H9 (cell line): ENCODE measurements around the gene SPATA16. TPM values are rescaled to one million over a fixed set of nuclear protein-coding genes. Genes with fewer than 3 reads are reported as not detected.

ENCODE experiments used
- DNase-seq: peaks from one replicate; pipeline ENCODE4 v3.0.0-alpha.2; 2017
- H2AFZ ChIP-seq: one replicate; pipeline ENCODE4 v1.6.1; 2013; ENCODE audit warnings: mild to moderate bottlenecking, low read length, control low read depth, moderate library complexity
- H2AK5ac ChIP-seq: 2 replicates; pipeline ENCODE4 v1.6.1; 2013; ENCODE audit warnings: low read length, control low read depth, mixed read lengths; ENCODE audit not compliant: insufficient read length
- H2BK120ac ChIP-seq: one replicate; pipeline ENCODE4 v1.6.1; 2013; ENCODE audit warnings: low read depth, mild to moderate bottlenecking, low read length, control low read depth, inconsistent platforms; ENCODE audit not compliant: poor library complexity, severe bottlenecking
- H2BK12ac ChIP-seq: 2 replicates; pipeline ENCODE4 v1.6.1; 2013; ENCODE audit warnings: low read length, control low read depth, mixed read lengths, low read depth; ENCODE audit not compliant: insufficient read length
- H2BK15ac ChIP-seq: 2 replicates; pipeline ENCODE4 v1.6.1; 2013; ENCODE audit warnings: low read depth, low read length, control low read depth
- H2BK20ac ChIP-seq: one replicate; pipeline ENCODE4 v1.6.1; 2013; ENCODE audit warnings: low read depth, mild to moderate bottlenecking, low read length, control low read depth, inconsistent platforms; ENCODE audit not compliant: poor library complexity, severe bottlenecking
- H2BK5ac ChIP-seq: 2 replicates; pipeline ENCODE4 v1.6.1; 2013; ENCODE audit warnings: low read length, control low read depth, mixed read lengths; ENCODE audit not compliant: insufficient read length
- H3K14ac ChIP-seq: 2 replicates; pipeline ENCODE4 v1.6.1; 2013; ENCODE audit warnings: low read length, control low read depth; ENCODE audit not compliant: insufficient read depth
- H3K18ac ChIP-seq: 2 replicates; pipeline ENCODE4 v1.6.1; 2013; ENCODE audit warnings: low read depth, mild to moderate bottlenecking, mixed read lengths, low read length, control low read depth; ENCODE audit not compliant: insufficient read length
- H3K23ac ChIP-seq: 2 replicates; pipeline ENCODE4 v1.6.1; 2013; ENCODE audit warnings: low read length, control low read depth, mixed read lengths, low read depth; ENCODE audit not compliant: insufficient read length
- H3K23me2 ChIP-seq: 2 replicates; pipeline ENCODE4 v1.6.1; 2013; ENCODE audit warnings: low read depth, mild to moderate bottlenecking, mixed read lengths, low read length, control low read depth; ENCODE audit not compliant: insufficient read length, poor library complexity, severe bottlenecking
- H3K27ac ChIP-seq: 2 replicates; pipeline ENCODE4 v1.5.1; 2013; ENCODE audit warnings: low read length, control low read depth, mixed read lengths, low read depth; ENCODE audit not compliant: insufficient read length
- H3K27me3 ChIP-seq: 2 replicates; pipeline ENCODE4 v1.6.1; 2013; ENCODE audit warnings: low read length, control low read depth, inconsistent platforms; ENCODE audit not compliant: insufficient read depth
- H3K4ac ChIP-seq: 2 replicates; pipeline ENCODE4 v1.6.1; 2013; ENCODE audit warnings: low read depth, mild to moderate bottlenecking, control low read depth, inconsistent platforms, low read length, moderate library complexity
- H3K4me1 ChIP-seq: 2 replicates; pipeline ENCODE4 v1.6.1; 2013; ENCODE audit warnings: low read length, control low read depth, inconsistent platforms; ENCODE audit not compliant: insufficient read depth
- H3K4me2 ChIP-seq: 2 replicates; pipeline ENCODE4 v1.6.1; 2013; ENCODE audit warnings: low read length, control low read depth, mixed read lengths; ENCODE audit not compliant: insufficient read length, insufficient read depth
- H3K56ac ChIP-seq: 2 replicates; pipeline ENCODE4 v1.6.1; 2013; ENCODE audit warnings: low read depth, mild to moderate bottlenecking, mixed read lengths, low read length, control low read depth; ENCODE audit not compliant: insufficient read length
- H3K79me1 ChIP-seq: 2 replicates; pipeline ENCODE4 v1.6.1; 2013; ENCODE audit warnings: low read depth, mild to moderate bottlenecking, moderate library complexity, low read length, control low read depth, inconsistent platforms; ENCODE audit not compliant: insufficient read depth, poor library complexity, severe bottlenecking
- H3K79me2 ChIP-seq: 2 replicates; pipeline ENCODE4 v1.6.1; 2013; ENCODE audit warnings: low read length, control low read depth, inconsistent platforms; ENCODE audit not compliant: insufficient read depth
- H3K9ac ChIP-seq: 2 replicates; pipeline ENCODE4 v1.6.1; 2013; ENCODE audit warnings: low read length, control low read depth, mixed read lengths; ENCODE audit not compliant: insufficient read length; ENCODE audit errors: extremely low read depth
- H3K9me3 ChIP-seq: one replicate; pipeline ENCODE4 v1.6.1; 2013; ENCODE audit warnings: low read depth, low read length, inconsistent platforms; ENCODE audit not compliant: control insufficient read depth
- H3T11ph ChIP-seq: one replicate; pipeline ENCODE4 v1.6.1; 2013; ENCODE audit warnings: mild to moderate bottlenecking, low read length, control low read depth, inconsistent platforms
- H4K20me1 ChIP-seq: one replicate; pipeline ENCODE4 v1.6.1; 2013; ENCODE audit not compliant: control insufficient read depth, insufficient read length, insufficient read depth
- H4K5ac ChIP-seq: 2 replicates; pipeline ENCODE4 v1.6.1; 2013; ENCODE audit warnings: low read depth, mild to moderate bottlenecking, mixed read lengths, low read length, control low read depth; ENCODE audit not compliant: insufficient read length
- H4K8ac ChIP-seq: replicated peaks from 2 replicates; pipeline ENCODE4 v1.6.1; 2013; ENCODE audit warnings: low read length, control low read depth, mixed read lengths, low read depth; ENCODE audit not compliant: insufficient read length
- H4K91ac ChIP-seq: 2 replicates; pipeline ENCODE4 v1.6.1; 2013; ENCODE audit warnings: low read depth, mild to moderate bottlenecking, moderate library complexity, mixed read lengths, low read length, control low read depth; ENCODE audit not compliant: insufficient read length
- H3K27ac Mint-ChIP-seq, 3 experiments: 2 replicates in 2 of 3; 3 replicates in 1 of 3; pipeline ENCODE4 v1.8.0; 2020 to 2021; ENCODE audit warnings: mixed read lengths in 3 of 3, mild to moderate bottlenecking in 1 of 3, moderate library complexity in 1 of 3
- H3K27me3 Mint-ChIP-seq: 2 replicates; pipeline ENCODE4 v1.8.0; 2021; ENCODE audit warnings: low read depth, mild to moderate bottlenecking, moderate library complexity, mixed read lengths
- H3K36me3 Mint-ChIP-seq, 3 experiments: 2 replicates in 2 of 3; 3 replicates in 1 of 3; pipeline ENCODE4 v1.8.0; 2020 to 2021; ENCODE audit warnings: low read depth in 3 of 3, mixed read lengths in 3 of 3; ENCODE audit not compliant: insufficient read depth in 1 of 3
- H3K4me1 Mint-ChIP-seq, 2 experiments: 2 replicates each; pipeline ENCODE4 v1.8.0; 2020; ENCODE audit warnings: mixed read lengths in 2 of 2
- H3K4me3 Mint-ChIP-seq, 2 experiments: 2 replicates in 1 of 2; 3 replicates in 1 of 2; pipeline ENCODE4 v1.8.0; 2020 to 2021; ENCODE audit warnings: mild to moderate bottlenecking in 2 of 2, mixed read lengths in 2 of 2, moderate library complexity in 1 of 2
- H3K9me3 Mint-ChIP-seq, 2 experiments: 2 replicates in 1 of 2; 3 replicates in 1 of 2; pipeline ENCODE4 v1.8.0; 2020; ENCODE audit warnings: mild to moderate bottlenecking in 2 of 2, mixed read lengths in 2 of 2, moderate library complexity in 1 of 2
- WGBS: extraction: QIAGEN DNeasy Blood & Tissue Kit; methylation state at CpG from one replicate; pipeline ENCODE4 v1.1.7; 2013; ENCODE audit warnings: missing lambda C conversion rate, low lambda C conversion rate, mixed read lengths; ENCODE audit not compliant: insufficient read length; ENCODE audit errors: extremely low coverage; 5-methylcytosine and 5-hydroxymethylcytosine counted together
- total RNA-seq: library from RNA; stranded (reverse); gene quantifications from 2 replicates; pipeline ENCODE4 v1.2.1, GENCODE V29; 2021
- TF ChIP-seq, protein P1 (sequence below): fragments of 200-600 bp; sonication (generic); conservative IDR thresholded peaks from 3 replicates; pipeline ENCODE4 v1.8.0; 2021; ENCODE audit warnings: antibody characterized with exemption, mild to moderate bottlenecking

Gene SPATA16
- total RNA-seq, 1 experiment from 2014 or later: not detected

DNA sequence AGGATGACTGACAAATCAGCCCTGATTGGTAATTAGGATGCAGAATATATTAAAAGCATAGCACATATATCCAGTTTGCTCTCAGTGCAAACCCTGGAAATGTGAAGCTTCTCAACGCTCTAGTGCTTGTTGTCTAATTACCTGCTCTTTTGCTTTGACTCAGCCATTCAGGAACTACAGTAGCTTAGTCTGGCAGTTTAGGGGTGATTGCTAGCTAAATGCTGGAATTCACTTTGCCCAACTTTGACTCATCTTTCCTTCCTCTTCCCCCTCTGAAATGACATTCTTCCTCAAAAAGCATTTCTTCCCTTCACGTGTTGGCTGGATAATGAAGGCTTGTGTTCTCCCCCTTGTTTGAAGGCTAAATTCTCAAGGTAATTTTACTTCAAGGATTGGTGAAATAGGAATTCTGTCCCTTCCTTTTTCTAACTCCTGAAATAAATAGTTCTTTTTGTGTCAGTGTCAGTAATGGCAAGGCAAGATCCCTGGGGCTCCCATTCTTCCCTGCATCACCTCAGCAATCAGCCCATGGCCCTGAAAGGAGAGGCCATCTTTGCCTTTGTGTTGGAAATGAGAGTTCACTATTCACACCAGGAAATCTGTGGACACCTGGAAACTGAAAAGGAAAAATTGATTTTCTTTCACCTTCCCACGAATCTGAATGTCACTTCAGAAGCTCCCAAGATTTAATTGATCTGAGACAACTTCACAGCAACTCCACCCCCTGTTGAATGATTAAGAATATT is 286.9 kb downstream of the SPATA16 start:
- H3K27ac Mint-ChIP-seq: no peak overlapping the region; a peak in 1 of 7 replicates
- no peak overlapping the region for H2BK15ac ChIP-seq

More for the DNA sequence above, 286.9 kb downstream of the SPATA16 start:
- no peak overlapping the region for H3K4ac ChIP-seq
- no peak overlapping the region for H3K56ac ChIP-seq
- no peaks in the 10 kb centered on the region for H3K9me3 ChIP-seq
- no peak overlapping the region; a peak in 1 of 5 replicates for H3K4me3 Mint-ChIP-seq
- no peak overlapping the region for H4K8ac ChIP-seq
- DNase-seq: peak; percentile 54
- H3K23ac ChIP-seq: no peak overlapping the region
- no peaks in the 10 kb centered on the region for H3K79me2 ChIP-seq
- H3K14ac ChIP-seq: no peak overlapping the region
- H3K4me2 ChIP-seq: peak overlapping the region; percentile 35
- H3K23me2 ChIP-seq: no peaks in the 10 kb centered on the region
- no peaks in the 10 kb centered on the region for H3K79me1 ChIP-seq
- H4K5ac ChIP-seq: no peak overlapping the region
- H3T11ph ChIP-seq: no peak overlapping the region
- H2BK120ac ChIP-seq: no peak overlapping the region
- no peak overlapping the region for H2BK12ac ChIP-seq
- no peak overlapping the region for H2AFZ ChIP-seq
- no peaks in the 10 kb centered on the region for H3K9me3 Mint-ChIP-seq
- H2BK5ac ChIP-seq: no peak overlapping the region
- H3K18ac ChIP-seq: peak overlapping the region; percentile 57
- H3K27ac ChIP-seq: peak overlapping the region; percentile 67
- WGBS: no CpG with 5 or more reads among the region's 3 CpGs
- H2BK20ac ChIP-seq: peak overlapping the region; percentile 32
- H2AK5ac ChIP-seq: no peak overlapping the region
- H3K4me1 ChIP-seq: peaks cover 10% of the 10 kb centered on the region; the same call in 1 of the 2 replicates
- TF ChIP-seq, protein P1, sequence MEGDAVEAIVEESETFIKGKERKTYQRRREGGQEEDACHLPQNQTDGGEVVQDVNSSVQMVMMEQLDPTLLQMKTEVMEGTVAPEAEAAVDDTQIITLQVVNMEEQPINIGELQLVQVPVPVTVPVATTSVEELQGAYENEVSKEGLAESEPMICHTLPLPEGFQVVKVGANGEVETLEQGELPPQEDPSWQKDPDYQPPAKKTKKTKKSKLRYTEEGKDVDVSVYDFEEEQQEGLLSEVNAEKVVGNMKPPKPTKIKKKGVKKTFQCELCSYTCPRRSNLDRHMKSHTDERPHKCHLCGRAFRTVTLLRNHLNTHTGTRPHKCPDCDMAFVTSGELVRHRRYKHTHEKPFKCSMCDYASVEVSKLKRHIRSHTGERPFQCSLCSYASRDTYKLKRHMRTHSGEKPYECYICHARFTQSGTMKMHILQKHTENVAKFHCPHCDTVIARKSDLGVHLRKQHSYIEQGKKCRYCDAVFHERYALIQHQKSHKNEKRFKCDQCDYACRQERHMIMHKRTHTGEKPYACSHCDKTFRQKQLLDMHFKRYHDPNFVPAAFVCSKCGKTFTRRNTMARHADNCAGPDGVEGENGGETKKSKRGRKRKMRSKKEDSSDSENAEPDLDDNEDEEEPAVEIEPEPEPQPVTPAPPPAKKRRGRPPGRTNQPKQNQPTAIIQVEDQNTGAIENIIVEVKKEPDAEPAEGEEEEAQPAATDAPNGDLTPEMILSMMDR: no peak
- no peaks in the 10 kb centered on the region; the same call in 1 of the 2 replicates for H3K27me3 ChIP-seq
- H3K4me1 Mint-ChIP-seq: peaks cover 10 to 14% of the 10 kb centered on the region in 2 experiments
- peaks cover 16% of the 10 kb centered on the region for H3K27me3 Mint-ChIP-seq
- no peak overlapping the region for H4K91ac ChIP-seq
- no peaks in the 10 kb centered on the region for H4K20me1 ChIP-seq
- H3K9ac ChIP-seq: no peak overlapping the region
- H3K36me3 Mint-ChIP-seq: no peaks in the 10 kb centered on the region
